Transverse colon (tissue), 3 donors: ENCODE data around the gene CMTM3.

Experiments
- CTCF ChIP-seq, 5 experiments: fragments of 200-600 bp in 3 of 5; fragments of 450-650 bp in 2 of 5; sonication (generic) in 3 of 5; IDR thresholded peaks; 1 replicate in 2 of 5; 2 replicates in 3 of 5; pipeline ENCODE4 v1.5.1; 2016 to 2017; ENCODE audit warnings: antibody characterized with exemption in 5 of 5, inconsistent platforms in 3 of 5, mild to moderate bottlenecking in 2 of 5, moderate library complexity in 1 of 5
- POLR2A ChIP-seq: fragments of 450-650 bp; IDR thresholded peaks from one replicate; pipeline ENCODE4 v1.6.1; 2016; ENCODE audit warnings: antibody characterized with exemption, mild to moderate bottlenecking, moderate library complexity

- TF ChIP-seq CTCF (IDR thresholded peaks at IDR 0.05) (peak; percentile 58 to 79 (median 65)), POLR2A (no peak)
These were observed at the start of gene CMTM3 for GRCh38 chr16:66604376-66605176.
